NOMO-1 treated with dmso at 0.1 percent for 144 hours (cell line): Measurements from ENCODE around the gene TAS2R50.

ENCODE experiments used
- DNase-seq: peaks from one replicate; lab custom pipeline; 2025; ENCODE audit not compliant: unreplicated experiment; lab: John Stamatoyannopoulos, UW

The TAS2R50 gene

DNA sequence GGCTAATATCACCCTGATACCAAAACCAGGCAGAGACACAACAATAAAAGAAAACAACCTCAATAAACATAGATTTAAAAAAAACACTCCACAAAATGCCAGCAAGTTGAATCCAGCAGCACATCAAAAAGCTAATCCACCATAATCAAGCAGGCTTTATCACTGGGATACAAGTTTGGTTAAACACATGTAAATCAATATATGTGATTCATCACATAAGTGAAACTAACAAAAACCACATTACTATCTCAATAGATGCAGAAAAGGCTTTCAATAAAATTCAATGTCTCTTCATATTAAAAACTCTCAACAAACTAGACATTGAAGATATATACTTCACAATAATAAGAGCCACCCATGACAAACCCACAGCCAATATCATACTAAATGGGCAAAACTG, 30.6 kb downstream of the TAS2R50 start:
- no peak for DNase-seq

DNA sequence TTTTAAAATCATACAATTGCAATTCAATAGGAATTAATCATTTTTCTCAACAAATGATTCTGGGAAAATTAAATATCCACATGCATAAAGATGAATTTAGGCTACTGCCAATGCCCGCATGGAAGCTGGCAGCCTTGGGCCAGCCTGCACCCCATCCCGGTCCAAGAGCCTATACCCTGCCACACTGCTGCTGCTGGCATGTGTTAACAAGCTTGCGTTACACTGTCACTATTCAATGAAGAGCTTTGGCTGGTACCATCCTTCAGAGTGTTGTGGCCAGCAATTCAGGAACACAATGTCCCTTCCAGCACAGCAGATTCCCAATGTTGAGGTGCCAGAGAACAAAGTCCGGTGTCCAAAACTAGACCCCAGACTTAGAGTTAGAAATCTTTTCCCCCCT, 34.1 kb downstream of the TAS2R50 start:
- no peak for DNase-seq

DNA sequence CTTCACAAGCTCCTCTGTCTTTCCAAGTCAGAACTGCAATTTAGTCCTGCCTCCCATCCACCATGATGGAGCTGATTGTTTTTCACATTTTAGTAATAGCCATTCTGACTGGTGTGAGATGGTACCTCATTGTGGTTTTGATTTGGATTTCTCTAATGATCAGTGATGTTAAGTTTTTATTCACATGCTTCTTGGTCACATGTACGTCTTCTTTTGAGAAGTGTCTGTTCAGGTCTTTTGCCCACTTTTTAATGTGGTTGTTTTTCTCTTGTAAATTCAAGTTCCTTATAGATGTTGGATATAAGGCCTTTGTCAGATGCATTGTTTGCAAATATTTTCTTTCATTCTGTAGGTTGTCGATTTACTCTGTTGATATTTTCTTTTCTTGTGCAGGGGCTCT, 43.5 kb downstream of the TAS2R50 start:
- DNase-seq = no peak

DNA sequence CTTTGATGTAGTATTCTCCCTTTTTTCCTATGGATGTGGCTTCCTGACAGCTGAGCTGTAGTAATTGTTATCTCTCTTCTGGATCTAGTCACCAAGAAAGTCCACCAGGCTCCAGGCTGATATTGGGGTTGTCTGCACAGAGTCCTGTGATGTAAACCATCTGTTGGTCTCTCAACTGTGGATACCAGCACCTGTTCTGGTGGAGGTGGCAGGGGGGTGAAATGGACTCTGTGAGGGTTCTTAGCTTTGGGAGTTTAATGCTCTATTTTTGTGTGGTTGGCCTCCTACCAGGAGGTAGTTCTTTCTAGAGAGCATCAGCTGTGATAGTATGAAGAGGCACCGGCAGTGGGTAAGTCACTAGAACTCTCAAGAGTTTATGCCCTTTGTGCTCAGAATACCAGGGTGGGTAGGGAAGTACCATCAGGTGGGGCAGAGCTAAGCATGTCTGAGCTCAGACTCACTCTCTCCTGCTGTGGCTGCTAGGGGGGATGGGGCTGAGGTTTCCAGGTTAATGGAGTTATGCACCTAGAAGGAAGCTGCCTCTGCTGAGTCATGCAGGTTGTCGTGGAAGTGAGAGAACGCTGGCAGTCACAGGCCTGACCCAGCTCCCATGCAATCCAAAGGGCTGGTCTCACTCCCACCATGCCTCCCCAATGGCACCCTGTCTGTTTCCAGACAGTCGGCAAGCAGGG, 44.6 kb downstream of the TAS2R50 start:
- DNase-seq = no peak

DNA sequence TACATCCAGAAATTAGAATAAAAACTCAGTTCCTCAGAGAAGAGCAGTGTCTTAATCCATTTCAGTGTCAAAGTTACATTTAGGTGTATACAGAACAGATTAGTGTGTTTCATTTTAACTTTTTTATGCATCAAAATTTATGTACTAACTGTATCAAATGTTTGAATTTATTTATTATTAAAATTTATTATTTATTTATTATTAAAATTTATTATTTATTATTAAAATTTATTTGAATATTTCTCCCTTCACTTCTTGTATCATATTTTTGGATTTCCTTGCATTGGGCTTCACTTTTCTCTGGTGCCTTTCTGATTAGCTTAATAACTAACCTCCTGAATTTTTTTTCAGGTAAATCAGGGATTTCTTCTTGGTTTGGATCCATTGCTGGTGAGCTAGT, 45.3 kb downstream of the TAS2R50 start:
- no peak for DNase-seq

DNA sequence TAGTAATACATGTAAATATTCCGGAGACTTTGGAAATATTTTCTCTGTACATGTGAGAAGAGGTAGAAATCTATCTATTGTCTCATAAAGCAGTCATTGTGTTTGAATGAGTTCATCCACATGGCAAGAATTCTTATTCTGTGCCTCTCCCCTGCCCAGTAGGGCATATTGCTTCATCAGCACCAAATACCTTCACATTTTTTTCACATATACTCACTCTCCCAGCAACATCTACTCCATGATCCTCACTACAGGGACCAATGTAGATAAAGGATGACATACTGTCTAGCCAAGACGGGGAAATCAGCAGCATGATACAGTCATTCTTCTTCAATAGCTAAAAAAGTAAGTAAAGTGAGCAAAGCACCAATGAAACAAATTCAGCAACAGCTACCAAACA, 46.3 kb downstream of the TAS2R50 start:
- DNase-seq = no peak

DNA sequence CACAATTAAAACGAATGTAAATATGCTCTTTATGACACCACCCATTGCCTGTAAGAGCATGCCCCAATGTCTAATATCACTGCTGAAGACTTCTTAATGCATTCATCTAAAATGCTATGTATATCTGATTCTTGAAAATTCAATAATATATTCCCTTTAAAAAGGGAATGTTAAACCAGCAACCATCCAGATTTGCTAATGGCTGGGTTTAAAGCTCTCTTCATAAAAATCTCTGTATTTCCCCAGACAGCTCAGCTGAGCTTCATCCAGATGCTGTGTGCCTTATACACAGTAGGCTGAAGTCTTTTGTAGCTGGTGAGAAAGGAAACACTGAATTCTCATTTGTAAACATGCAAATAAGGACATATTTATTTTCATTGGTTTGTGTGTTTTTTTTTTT, 47.5 kb downstream of the TAS2R50 start, which contains the start of gene TAS2R14:
TSS of gene TAS2R14 (minus strand) at position 101 of the 400 bp plus-strand sequence. CDS start at position 45, 56 bp downstream.
- no peak for DNase-seq

DNA sequence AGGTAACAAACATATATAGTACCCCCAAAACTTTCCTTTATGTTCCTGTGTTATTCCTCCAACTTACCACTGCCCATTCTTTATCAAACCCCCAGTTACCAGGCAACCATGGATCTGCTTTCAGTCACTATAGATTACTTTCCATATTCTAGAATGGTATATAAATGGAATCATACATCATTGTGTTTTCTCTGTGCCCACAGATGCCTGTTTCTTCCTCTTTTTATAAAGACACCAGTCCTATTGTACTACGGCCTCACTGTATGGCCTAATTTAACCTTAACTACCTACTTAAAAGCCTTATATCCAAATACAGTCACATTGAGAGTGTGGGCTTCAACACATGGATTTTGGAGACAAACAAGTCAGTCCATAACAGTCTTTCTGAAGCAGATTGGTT, 50.2 kb downstream of the TAS2R50 start:
- DNase-seq = no peak
